PC-9 (cell line): Measurements from ENCODE around the gene DNAL4.

Experiments
- EZH2 ChIP-seq: fragments of 200-600 bp; sonication (generic); IDR thresholded peaks from 2 replicates; pipeline ENCODE4 v1.8.0; 2017; ENCODE audit warnings: antibody characterized with exemption, low read depth
- TF ChIP-seq, protein P1 (sequence below): fragments of 200-600 bp; sonication (generic); conservative IDR thresholded peaks from 2 replicates; pipeline ENCODE4 v1.6.1; 2017; ENCODE audit warnings: mixed run types, antibody characterized with exemption, mild to moderate bottlenecking, moderate library complexity

DNA sequence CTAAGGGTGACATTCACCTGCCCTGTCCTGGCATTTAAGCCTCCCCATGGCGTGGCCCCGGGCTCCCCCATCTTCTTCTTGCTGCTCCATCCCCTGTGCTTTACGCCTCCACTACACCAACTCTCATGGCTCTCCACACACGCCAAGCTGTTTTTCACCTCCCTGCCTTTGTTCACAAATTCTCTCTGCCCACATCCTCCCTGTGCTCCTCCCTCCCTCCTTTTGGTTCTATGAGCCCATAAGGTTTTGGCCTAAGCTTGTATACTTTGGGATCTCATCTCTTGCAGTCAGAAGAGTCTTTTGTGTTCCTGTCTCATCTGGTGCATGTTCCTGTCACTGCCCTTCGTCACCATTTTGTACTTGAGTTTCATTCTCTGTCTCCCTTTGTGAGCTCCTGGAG is 4.6 kb upstream of the DNAL4 start:
- no peak for TF ChIP-seq EZH2
- TF ChIP-seq, protein P1, sequence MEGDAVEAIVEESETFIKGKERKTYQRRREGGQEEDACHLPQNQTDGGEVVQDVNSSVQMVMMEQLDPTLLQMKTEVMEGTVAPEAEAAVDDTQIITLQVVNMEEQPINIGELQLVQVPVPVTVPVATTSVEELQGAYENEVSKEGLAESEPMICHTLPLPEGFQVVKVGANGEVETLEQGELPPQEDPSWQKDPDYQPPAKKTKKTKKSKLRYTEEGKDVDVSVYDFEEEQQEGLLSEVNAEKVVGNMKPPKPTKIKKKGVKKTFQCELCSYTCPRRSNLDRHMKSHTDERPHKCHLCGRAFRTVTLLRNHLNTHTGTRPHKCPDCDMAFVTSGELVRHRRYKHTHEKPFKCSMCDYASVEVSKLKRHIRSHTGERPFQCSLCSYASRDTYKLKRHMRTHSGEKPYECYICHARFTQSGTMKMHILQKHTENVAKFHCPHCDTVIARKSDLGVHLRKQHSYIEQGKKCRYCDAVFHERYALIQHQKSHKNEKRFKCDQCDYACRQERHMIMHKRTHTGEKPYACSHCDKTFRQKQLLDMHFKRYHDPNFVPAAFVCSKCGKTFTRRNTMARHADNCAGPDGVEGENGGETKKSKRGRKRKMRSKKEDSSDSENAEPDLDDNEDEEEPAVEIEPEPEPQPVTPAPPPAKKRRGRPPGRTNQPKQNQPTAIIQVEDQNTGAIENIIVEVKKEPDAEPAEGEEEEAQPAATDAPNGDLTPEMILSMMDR = no peak
